ENCODE data around the gene TBX2. TPM values are rescaled to one million over a fixed set of nuclear protein-coding genes. Genes with fewer than 3 reads are reported as not detected.

TBX2 gene
- total and polyA plus RNA-seq, 9 of the 15 experiments (the other 6 are each of a cell fraction or from before 2014, with no cell fraction given) = 0.18 TPM; not detected in 8

DNA sequence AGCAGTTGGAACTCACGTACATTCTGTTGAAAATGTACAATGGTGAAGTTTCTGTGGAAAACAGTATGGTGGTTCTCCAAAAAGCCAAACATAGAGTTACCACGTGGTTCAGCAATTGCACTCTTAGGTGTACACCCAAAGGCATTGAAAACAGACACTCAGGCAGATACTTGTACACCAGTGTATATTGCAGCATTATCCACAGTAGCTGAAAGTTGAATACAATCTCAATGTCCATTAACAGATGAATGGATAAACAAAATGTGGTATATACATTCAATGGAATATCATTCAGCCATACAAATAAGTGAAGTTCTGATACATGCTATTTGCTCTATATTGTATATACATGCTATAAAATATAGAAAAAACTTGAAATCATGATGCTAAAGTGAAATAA, 23.2 kb downstream of the TBX2 start:
- 0% methylated on average over 2 of the region's 2 CpGs for WGBS (ENCODE audit: insufficient coverage, low coverage, missing lambda C conversion rate)

More for the DNA sequence above, 23.2 kb downstream of the TBX2 start:
- DNase-seq (ENCODE audit: extremely low read depth in 1 of 4, low spot score in 3 of 4) (no peak), ATAC-seq (no peak), FAIRE-seq (no peak)
- H3K4me2 ChIP-seq (ENCODE audit: insufficient read depth, low read length) = no peak overlapping the region
- H3K36me3 ChIP-seq (ENCODE audit: control insufficient read depth, insufficient read depth, low read length) = no peaks in the 10 kb centered on the region
- H3K9me3 ChIP-seq (replicated peaks; ENCODE audit: control insufficient read depth, insufficient read depth, low read depth, low read length) = no peaks in the 10 kb centered on the region
- in situ Hi-C loops (cut with MboI) (loop anchor here (5.0 to 10.0 kb wide), 2 partner anchors 129 to 422 kb away; no protein-coding TSS in a partner anchor), intact Hi-C loops (cut with micrococcal nuclease) (no loop called here)
- H3K9me1 ChIP-seq (ENCODE audit: control insufficient read depth, insufficient read depth, low read length) = no peaks in the 10 kb centered on the region
- H3K27ac ChIP-seq (ENCODE audit: extremely low read depth, low read depth, low read length) = no peak overlapping the region
- H2AFZ ChIP-seq (ENCODE audit: low read depth, low read length) = no peak overlapping the region
- H3K27me3 ChIP-seq (ENCODE audit: control insufficient read depth in 2 of 2, insufficient read depth in 2 of 2, low read length in 2 of 2) = peaks cover 7 to 28% of the 10 kb centered on the region in 2 experiments; a peak in 4 of 5 replicates
- no peaks in the 10 kb centered on the region for H3K79me2 ChIP-seq (ENCODE audit: control insufficient read depth, insufficient read depth, low read length)
- H3K4me1 ChIP-seq (replicated peaks in 1 of 2; ENCODE audit: control insufficient read depth in 2 of 2, insufficient read depth in 2 of 2, low read length in 2 of 2) = no peaks in the 10 kb centered on the region
- H4K20me1 ChIP-seq (replicated peaks; ENCODE audit: control insufficient read depth, insufficient read depth, low read length) = no peaks in the 10 kb centered on the region
- no peak overlapping the region for H3K9ac ChIP-seq (ENCODE audit: insufficient read depth in 1 of 2, low read depth in 2 of 2, low read length in 2 of 2)
- TF ChIP-seq HNRNPUL1 (IDR thresholded peaks at IDR 0.05; ENCODE audit: low read length) = no peak
- TF ChIP-seq ZNF134 (CRISPR knock-in tag; conservative IDR thresholded peaks at IDR 0.05) = no peak
- TF ChIP-seq, protein P1, sequence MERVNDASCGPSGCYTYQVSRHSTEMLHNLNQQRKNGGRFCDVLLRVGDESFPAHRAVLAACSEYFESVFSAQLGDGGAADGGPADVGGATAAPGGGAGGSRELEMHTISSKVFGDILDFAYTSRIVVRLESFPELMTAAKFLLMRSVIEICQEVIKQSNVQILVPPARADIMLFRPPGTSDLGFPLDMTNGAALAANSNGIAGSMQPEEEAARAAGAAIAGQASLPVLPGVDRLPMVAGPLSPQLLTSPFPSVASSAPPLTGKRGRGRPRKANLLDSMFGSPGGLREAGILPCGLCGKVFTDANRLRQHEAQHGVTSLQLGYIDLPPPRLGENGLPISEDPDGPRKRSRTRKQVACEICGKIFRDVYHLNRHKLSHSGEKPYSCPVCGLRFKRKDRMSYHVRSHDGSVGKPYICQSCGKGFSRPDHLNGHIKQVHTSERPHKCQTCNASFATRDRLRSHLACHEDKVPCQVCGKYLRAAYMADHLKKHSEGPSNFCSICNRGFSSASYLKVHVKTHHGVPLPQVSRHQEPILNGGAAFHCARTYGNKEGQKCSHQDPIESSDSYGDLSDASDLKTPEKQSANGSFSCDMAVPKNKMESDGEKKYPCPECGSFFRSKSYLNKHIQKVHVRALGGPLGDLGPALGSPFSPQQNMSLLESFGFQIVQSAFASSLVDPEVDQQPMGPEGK (CRISPR knock-in tag; IDR thresholded peaks at IDR 0.05; ENCODE audit: borderline replicate concordance) = no peak
- TF ChIP-seq MBD2 (IDR thresholded peaks at IDR 0.05; ENCODE audit: borderline replicate concordance, low read depth) = no peak
- TF ChIP-seq CBX3 (IDR thresholded peaks at IDR 0.05; ENCODE audit: borderline replicate concordance in 1 of 2, low read length in 2 of 2) = no peak
- TF ChIP-seq ZNF146 (CRISPR knock-in tag; IDR thresholded peaks at IDR 0.05; ENCODE audit: unreplicated experiment) = no peak
- TF ChIP-seq ZBTB1 (CRISPR knock-in tag; IDR thresholded peaks at IDR 0.05; ENCODE audit: borderline replicate concordance, low read depth) = no peak
- TF ChIP-seq, protein P2, sequence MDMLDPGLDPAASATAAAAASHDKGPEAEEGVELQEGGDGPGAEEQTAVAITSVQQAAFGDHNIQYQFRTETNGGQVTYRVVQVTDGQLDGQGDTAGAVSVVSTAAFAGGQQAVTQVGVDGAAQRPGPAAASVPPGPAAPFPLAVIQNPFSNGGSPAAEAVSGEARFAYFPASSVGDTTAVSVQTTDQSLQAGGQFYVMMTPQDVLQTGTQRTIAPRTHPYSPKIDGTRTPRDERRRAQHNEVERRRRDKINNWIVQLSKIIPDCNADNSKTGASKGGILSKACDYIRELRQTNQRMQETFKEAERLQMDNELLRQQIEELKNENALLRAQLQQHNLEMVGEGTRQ (CRISPR knock-in tag; IDR thresholded peaks at IDR 0.05) = no peak
- TF ChIP-seq STAG1 (CRISPR knock-in tag; IDR thresholded peaks at IDR 0.05; ENCODE audit: borderline replicate concordance) = no peak
- CTCF ChIA-PET (ENCODE audit: low intra/inter-chr PET ratio) = no interaction called here
- H3K4me3 ChIP-seq = no peak overlapping the region
- BruUV-seq (replicated peaks) = no TSS peak
- POLR2A ChIA-PET = no interaction called here
